ENCODE results near the gene PLEKHA5.

Gene PLEKHA5

GRCh38 chr12:19181666-19182426 is 52.3 kb downstream of the PLEKHA5 start:
- no peak overlapping the region for H3K4me3 Mint-ChIP-seq
- DNase-seq (ENCODE audit: low spot score in 2 of 2), result no peak
- no peak overlapping the region for H3K27ac Mint-ChIP-seq (ENCODE audit: low read depth)
- H3K4me1 Mint-ChIP-seq, result no peaks in the 10 kb centered on the region
- peaks cover 2% of the 10 kb centered on the region for H3K36me3 Mint-ChIP-seq (ENCODE audit: insufficient read depth)
- H3K27me3 Mint-ChIP-seq, result no peaks in the 10 kb centered on the region
- H3K9me3 Mint-ChIP-seq, result no peaks in the 10 kb centered on the region
- ATAC-seq (replicated peaks; ENCODE audit: extremely low read depth, poor library complexity, severe bottlenecking), result no peak

GRCh38 chr12:19183121-19183838 is 53.7 kb downstream of the PLEKHA5 start:
- Mint-ChIP-seq H3K36me3 (ENCODE audit: insufficient read depth) (peaks cover 2% of the 10 kb centered on the region), H3K4me1 (no peaks in the 10 kb centered on the region), H3K4me3 (no peak overlapping the region), H3K27me3 (no peaks in the 10 kb centered on the region), H3K9me3 (no peaks in the 10 kb centered on the region), H3K27ac (ENCODE audit: low read depth) (no peak overlapping the region)
- no peak for ATAC-seq (replicated peaks; ENCODE audit: extremely low read depth, poor library complexity, severe bottlenecking)
- DNase-seq (ENCODE audit: low spot score in 2 of 2), result no peak

DNA sequence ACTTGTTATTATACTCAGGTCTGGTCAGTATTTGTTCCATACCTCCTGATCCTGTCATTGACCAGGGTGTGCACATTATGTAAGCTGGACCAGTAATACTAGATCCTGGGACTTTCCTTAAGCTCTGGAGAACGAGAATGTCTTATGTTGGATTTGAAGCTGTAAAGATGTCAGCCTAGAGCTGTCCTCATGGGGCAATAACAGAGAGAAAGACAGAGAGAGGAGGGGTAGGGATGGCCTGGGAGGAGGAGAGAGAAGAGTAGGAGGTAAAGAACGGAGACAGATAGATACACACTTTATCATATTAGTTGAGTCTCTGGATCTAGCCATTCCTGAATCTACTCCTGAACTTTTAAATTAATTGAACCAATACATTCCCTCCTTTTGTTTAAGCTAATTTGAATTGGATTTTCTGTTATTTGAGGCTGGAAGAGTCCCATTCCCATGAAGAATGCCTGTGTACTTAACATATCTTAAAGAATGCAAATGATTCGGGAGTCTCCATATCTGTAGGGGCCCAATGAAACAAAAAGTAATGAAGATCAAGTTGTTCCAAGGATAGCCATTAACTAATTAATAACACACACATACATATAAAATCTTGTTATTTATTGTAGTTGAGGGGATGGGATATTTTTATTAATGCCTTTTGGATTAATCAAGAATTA is 55.9 kb downstream of the PLEKHA5 start:
- Mint-ChIP-seq H3K27ac (ENCODE audit: low read depth) (no peak overlapping the region), H3K4me3 (no peak overlapping the region), H3K9me3 (no peaks in the 10 kb centered on the region), H3K4me1 (no peaks in the 10 kb centered on the region), H3K27me3 (no peaks in the 10 kb centered on the region), H3K36me3 (ENCODE audit: insufficient read depth) (peaks cover 3% of the 10 kb centered on the region)
- ATAC-seq (replicated peaks; ENCODE audit: extremely low read depth, poor library complexity, severe bottlenecking), result no peak
- no peak for DNase-seq (ENCODE audit: low spot score in 2 of 2)

DNA sequence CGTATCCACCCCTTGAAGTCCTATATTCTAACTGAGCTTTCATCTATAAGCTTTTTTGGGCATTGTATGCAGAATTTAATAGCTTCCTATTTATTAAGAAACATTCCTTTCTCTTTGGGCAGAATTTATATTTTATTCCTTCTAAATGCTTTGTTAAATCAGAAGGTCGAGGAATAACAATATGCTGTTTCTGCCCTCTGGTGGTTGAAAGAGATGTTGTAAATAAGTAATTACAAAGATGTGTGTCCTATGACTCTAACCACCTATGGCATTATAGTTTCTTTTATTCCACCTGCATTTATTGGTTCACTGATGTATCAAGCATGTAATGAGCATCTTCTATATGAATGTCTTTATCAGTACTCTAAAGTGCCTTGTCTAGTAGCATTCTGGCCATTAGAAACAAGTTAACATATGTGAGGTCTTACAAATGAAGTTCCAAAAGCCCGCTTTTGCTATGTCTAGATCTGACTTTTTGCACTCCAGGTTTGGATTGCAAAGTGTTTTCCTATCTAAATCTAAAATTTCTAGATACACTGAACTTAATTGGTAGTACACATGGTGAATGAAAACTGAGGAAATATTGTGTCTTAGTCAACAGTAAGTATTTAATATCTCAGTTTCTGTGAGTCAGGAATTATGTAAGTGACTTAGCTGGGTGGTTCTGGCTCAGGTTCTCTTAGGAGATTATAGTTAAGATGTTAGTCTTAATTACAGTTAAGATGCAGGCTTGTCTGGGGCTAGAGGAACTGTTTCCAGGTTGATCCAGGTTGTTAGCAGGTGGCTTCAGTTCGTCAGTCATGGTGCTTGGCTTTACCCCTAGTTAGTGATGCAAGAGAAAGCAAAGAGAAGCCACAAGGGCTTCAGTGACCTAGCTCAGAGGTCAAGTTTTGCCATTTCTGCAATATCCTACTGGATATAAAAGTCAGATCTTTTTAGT is 57.5 kb downstream of the PLEKHA5 start:
- no peaks in the 10 kb centered on the region for H3K27me3 Mint-ChIP-seq
- ATAC-seq (replicated peaks; ENCODE audit: extremely low read depth, poor library complexity, severe bottlenecking) (no peak), DNase-seq (ENCODE audit: low spot score in 2 of 2) (no peak)

DNA sequence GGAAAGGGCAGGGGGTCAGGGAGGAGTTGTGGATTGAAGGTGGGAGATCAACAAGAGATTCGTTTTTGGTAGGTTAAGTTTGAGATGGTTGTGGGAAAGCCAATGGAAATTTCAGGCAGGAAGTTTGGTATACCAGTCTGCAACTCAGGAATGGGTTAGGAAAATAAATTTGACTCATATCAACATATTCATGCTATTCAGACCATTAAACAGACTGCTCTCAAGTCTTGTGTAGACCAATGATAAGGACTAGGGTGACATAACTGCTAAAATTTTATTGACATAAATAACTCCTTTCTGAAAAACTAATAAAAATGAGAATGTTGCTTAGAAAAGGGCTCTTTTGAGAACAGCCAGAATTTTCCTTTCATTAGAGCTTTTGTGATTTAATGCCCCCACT is 60.0 kb downstream of the PLEKHA5 start:
- H3K4me3 Mint-ChIP-seq, result no peak overlapping the region
- no peaks in the 10 kb centered on the region for H3K9me3 Mint-ChIP-seq
- DNase-seq (ENCODE audit: low spot score in 2 of 2), result no peak

More for the DNA sequence above, 57.5 kb downstream of the PLEKHA5 start:
- H3K4me3 Mint-ChIP-seq, result no peak overlapping the region
- H3K27ac Mint-ChIP-seq (ENCODE audit: low read depth), result no peak overlapping the region
- H3K9me3 Mint-ChIP-seq, result no peaks in the 10 kb centered on the region
- H3K36me3 Mint-ChIP-seq (ENCODE audit: insufficient read depth), result peaks cover 3% of the 10 kb centered on the region
- no peaks in the 10 kb centered on the region for H3K4me1 Mint-ChIP-seq

DNA sequence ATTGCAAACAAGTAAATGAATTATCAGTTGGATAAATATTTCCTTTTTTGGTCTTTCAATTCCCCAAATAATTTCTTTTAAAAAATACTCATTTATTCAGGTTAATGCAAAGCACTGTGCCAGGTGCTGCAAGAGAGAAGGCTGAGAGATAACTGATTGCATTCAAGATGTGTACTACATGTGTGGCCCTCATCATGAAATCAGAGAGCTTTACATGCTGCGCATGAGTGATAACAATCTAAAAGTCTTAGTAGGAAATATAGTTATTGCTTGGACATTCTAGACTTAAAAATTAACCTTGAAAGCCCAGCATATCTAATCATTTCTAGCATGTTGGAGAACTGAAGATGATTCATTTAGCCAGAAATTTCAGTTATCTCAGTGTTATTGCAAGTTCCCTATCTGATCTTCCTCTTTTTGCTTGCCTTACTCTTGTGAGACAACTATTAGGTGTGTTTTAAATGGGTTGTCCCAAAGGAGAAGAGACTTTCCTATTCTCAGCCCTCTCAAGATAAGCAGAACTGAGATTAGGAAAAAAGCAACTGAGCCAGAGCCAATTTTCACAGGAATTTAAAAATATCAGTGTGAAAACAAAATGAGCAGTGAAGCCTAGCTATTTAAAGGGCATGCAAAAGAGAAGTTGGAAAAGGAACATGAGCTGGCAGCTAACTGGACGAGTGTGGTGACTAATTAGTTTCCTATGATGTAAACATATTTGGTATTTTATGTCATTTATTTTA is 60.9 kb downstream of the PLEKHA5 start:
- Mint-ChIP-seq H3K36me3 (ENCODE audit: insufficient read depth) (peaks cover 2% of the 10 kb centered on the region), H3K27ac (ENCODE audit: low read depth) (no peak overlapping the region), H3K9me3 (no peaks in the 10 kb centered on the region), H3K27me3 (no peaks in the 10 kb centered on the region), H3K4me3 (no peak overlapping the region), H3K4me1 (no peaks in the 10 kb centered on the region)
- DNase-seq (ENCODE audit: low spot score in 2 of 2) (no peak), ATAC-seq (replicated peaks; ENCODE audit: extremely low read depth, poor library complexity, severe bottlenecking) (no peak)

More for the DNA sequence above, 60.0 kb downstream of the PLEKHA5 start:
- Mint-ChIP-seq H3K36me3 (ENCODE audit: insufficient read depth) (peaks cover 2% of the 10 kb centered on the region), H3K27ac (ENCODE audit: low read depth) (no peak overlapping the region), H3K4me1 (no peaks in the 10 kb centered on the region), H3K27me3 (no peaks in the 10 kb centered on the region)
- no peak for ATAC-seq (replicated peaks; ENCODE audit: extremely low read depth, poor library complexity, severe bottlenecking)

GRCh38 chr12:19191089-19191488 is 61.6 kb downstream of the PLEKHA5 start:
- no peaks in the 10 kb centered on the region for H3K9me3 Mint-ChIP-seq
- H3K4me3 Mint-ChIP-seq, result no peak overlapping the region
- H3K36me3 Mint-ChIP-seq (ENCODE audit: insufficient read depth), result peaks cover 2% of the 10 kb centered on the region
- H3K4me1 Mint-ChIP-seq, result no peaks in the 10 kb centered on the region
- H3K27ac Mint-ChIP-seq (ENCODE audit: low read depth), result no peak overlapping the region
- no peak for ATAC-seq (replicated peaks; ENCODE audit: extremely low read depth, poor library complexity, severe bottlenecking)
- no peak for DNase-seq (ENCODE audit: low spot score in 2 of 2)
- H3K27me3 Mint-ChIP-seq, result no peaks in the 10 kb centered on the region

- Mint-ChIP-seq H3K36me3 (ENCODE audit: insufficient read depth) (peaks cover 2% of the 10 kb centered on the region), H3K4me3 (no peak overlapping the region), H3K9me3 (no peaks in the 10 kb centered on the region), H3K27ac (ENCODE audit: low read depth) (no peak overlapping the region), H3K27me3 (no peaks in the 10 kb centered on the region), H3K4me1 (no peaks in the 10 kb centered on the region)
- no peak for DNase-seq (ENCODE audit: low spot score in 2 of 2)
- no peak for ATAC-seq (replicated peaks; ENCODE audit: extremely low read depth, poor library complexity, severe bottlenecking)
Observed at GRCh38 chr12:19191563-19191962, 62.0 kb downstream of the PLEKHA5 start.

DNA sequence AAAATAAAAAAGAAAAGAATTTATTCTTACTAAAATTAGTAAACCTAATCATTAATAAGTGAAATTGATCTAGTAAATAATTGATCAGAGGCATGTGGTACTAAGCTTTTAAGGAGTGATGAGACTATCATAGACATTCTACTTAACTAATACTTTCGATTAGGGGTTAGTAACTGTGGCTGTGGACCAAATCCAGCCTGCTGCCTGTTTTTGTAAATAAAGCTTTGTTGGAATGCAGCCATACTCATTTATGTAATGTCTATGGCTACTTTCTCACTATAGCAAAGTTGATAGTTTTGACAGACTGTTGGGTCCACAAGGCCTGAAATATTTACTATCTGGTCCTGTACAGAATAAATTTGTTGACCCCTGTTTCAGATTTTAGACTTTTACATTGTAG is 63.2 kb downstream of the PLEKHA5 start:
- H3K27me3 Mint-ChIP-seq, result no peaks in the 10 kb centered on the region
- no peak for DNase-seq (ENCODE audit: low spot score in 2 of 2)
- no peak overlapping the region for H3K4me3 Mint-ChIP-seq

DNA sequence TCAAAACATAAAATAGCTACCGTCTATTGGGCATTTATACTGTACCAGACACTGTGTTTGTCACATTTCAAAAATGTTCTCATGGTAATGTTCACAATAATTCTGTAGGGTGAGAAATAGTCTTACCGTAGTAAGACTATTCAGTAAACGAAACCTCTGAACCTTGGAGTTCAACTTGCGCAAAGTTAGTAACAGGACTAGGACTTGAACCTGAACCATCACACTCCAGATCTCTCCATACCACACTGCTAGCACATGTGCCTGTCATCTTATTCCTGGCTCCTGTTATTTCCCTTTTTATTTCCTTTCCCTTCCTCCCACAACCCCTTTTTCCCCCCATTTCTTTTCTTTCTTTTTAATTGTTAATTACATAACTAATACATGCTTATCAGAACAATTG is 65.4 kb downstream of the PLEKHA5 start:
- Mint-ChIP-seq H3K27me3 (no peaks in the 10 kb centered on the region), H3K4me1 (no peaks in the 10 kb centered on the region), H3K27ac (ENCODE audit: low read depth) (no peak overlapping the region), H3K9me3 (no peaks in the 10 kb centered on the region), H3K36me3 (ENCODE audit: insufficient read depth) (no peaks in the 10 kb centered on the region), H3K4me3 (no peak overlapping the region)
- DNase-seq (ENCODE audit: low spot score in 2 of 2) (no peak), ATAC-seq (replicated peaks; ENCODE audit: extremely low read depth, poor library complexity, severe bottlenecking) (no peak)

More for the DNA sequence above, 63.2 kb downstream of the PLEKHA5 start:
- H3K4me1 Mint-ChIP-seq, result no peaks in the 10 kb centered on the region
- no peaks in the 10 kb centered on the region for H3K9me3 Mint-ChIP-seq
- H3K27ac Mint-ChIP-seq (ENCODE audit: low read depth), result no peak overlapping the region
- no peak for ATAC-seq (replicated peaks; ENCODE audit: extremely low read depth, poor library complexity, severe bottlenecking)
- peaks cover 2% of the 10 kb centered on the region for H3K36me3 Mint-ChIP-seq (ENCODE audit: insufficient read depth)

GRCh38 chr12:19196959-19197630 is 67.6 kb downstream of the PLEKHA5 start:
- no peak overlapping the region for H3K27ac Mint-ChIP-seq (ENCODE audit: low read depth)

More at GRCh38 chr12:19196959-19197630, 67.6 kb downstream of the PLEKHA5 start:
- ATAC-seq (replicated peaks; ENCODE audit: extremely low read depth, poor library complexity, severe bottlenecking) (no peak), DNase-seq (ENCODE audit: low spot score in 2 of 2) (no peak)
- Mint-ChIP-seq H3K36me3 (ENCODE audit: insufficient read depth) (no peaks in the 10 kb centered on the region), H3K4me1 (no peaks in the 10 kb centered on the region), H3K27me3 (no peaks in the 10 kb centered on the region), H3K4me3 (no peak overlapping the region), H3K9me3 (no peaks in the 10 kb centered on the region)
